ENCODE results near the gene LRRC10.

GRCh38 chr12:69653703-69654102, 43.0 kb upstream of the LRRC10 start:
- TF ChIP-seq CTCF (IDR thresholded peaks at IDR 0.05; ENCODE audit: insufficient read depth, low read length) (no peak), REST (IDR thresholded peaks at IDR 0.05; ENCODE audit: insufficient replicate concordance, low read depth) (no peak), POLR2AphosphoS5 (IDR thresholded peaks at IDR 0.05; ENCODE audit: low read depth) (no peak), SPI1 (IDR thresholded peaks at IDR 0.05; ENCODE audit: borderline replicate concordance, low read depth) (no peak), GABPA (IDR thresholded peaks at IDR 0.05; ENCODE audit: low read depth) (no peak)

All from HL-60 (cell line).